22Rv1 (cell line): ENCODE results near the gene DUSP18.
"Not testable (repeated sequence)": the region's sequence is repeated elsewhere in the genome, so short reads cannot be mapped to it uniquely, and the experiment has no call there.

Experiments used
- CTCF ChIP-seq: fragments of 450-650 bp; IDR thresholded peaks from 2 replicates; pipeline ENCODE4 v1.5.1; 2017; ENCODE audit warnings: mild to moderate bottlenecking
- ZFX ChIP-seq: fragments of 450-650 bp; IDR thresholded peaks from 2 replicates; pipeline ENCODE4 v1.6.1; 2017; ENCODE audit warnings: antibody characterized with exemption, borderline replicate concordance

- not testable (repeated sequence) for TF ChIP-seq ZFX, CTCF
Measured at GRCh38 chr22:30679895-30680690, 12.4 kb upstream of the DUSP18 start.
